ENCODE data around the gene GLOD4. TPM values are rescaled to one million over a fixed set of nuclear protein-coding genes. Genes with fewer than 3 reads are reported as not detected.
"Not testable (repeated sequence)": the region's sequence is repeated elsewhere in the genome, so short reads cannot be mapped to it uniquely, and the experiment has no call there.

Gene GLOD4, protein sequence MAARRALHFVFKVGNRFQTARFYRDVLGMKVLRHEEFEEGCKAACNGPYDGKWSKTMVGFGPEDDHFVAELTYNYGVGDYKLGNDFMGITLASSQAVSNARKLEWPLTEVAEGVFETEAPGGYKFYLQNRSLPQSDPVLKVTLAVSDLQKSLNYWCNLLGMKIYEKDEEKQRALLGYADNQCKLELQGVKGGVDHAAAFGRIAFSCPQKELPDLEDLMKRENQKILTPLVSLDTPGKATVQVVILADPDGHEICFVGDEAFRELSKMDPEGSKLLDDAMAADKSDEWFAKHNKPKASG
- 86.7 and 113 TPM in 2 replicates for total RNA-seq

- DNase-seq (ENCODE audit: extremely low read depth, low read depth, low spot score): peak; percentile 44
Measured at GRCh38 chr17:781805-782731, at the start of gene GLOD4, which contains the start of gene MRM3. Gene GLOD4, minus strand, starts transcription at chr17:782280. Its CDS starts 25 bp downstream, at chr17:782255. Gene MRM3, plus strand, starts transcription at chr17:782353. Its CDS starts 26 bp downstream, at chr17:782379.

DNA sequence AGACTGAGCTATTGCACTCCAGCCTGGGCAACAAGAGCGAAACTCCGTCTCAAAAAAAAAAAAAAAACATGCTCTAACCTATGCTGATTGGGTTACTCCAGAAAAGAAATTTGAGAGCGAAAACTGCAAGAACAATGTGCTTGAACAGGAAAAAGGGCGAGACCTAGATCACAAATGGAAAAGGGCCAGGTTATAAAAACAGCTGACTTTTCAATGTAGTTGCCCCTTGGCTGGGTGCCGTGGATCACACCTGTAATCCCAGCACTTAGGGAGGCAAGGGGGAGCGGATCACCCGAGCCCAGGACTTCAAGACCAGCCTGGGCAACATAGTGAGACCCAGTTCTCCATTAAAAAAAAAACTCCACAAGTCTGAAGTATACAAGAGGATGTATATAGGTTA lies 48.9 kb upstream of the GLOD4 start:
- DNase-seq (ENCODE audit: extremely low read depth, low read depth, low spot score): no peak

GRCh38 chr17:830381-830780 lies 48.3 kb upstream of the GLOD4 start:
- DNase-seq (ENCODE audit: extremely low read depth, low read depth, low spot score): no peak

DNA sequence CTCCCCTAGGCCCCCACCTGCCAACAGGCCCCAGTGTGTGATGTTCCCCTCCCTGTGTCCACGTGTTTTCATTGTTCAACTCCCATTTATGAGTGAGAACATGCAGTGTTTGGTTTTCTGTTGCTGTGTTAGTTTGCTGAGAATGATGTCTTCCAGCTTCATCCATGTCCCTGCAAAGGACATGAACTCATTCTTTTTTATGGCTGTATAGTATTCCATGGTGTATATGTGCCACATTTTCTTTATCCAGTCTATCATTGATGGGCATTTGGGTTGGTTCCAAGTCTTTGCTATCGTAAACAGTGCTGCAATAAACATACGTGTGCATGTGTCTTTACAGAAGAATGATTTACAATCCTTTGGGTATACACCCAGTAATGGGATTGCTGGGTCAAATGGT lies 47.5 kb upstream of the GLOD4 start:
- not testable (repeated sequence) for DNase-seq (ENCODE audit: extremely low read depth, low read depth, low spot score)

GRCh38 chr17:828761-829160 lies 46.7 kb upstream of the GLOD4 start:
- no peak for DNase-seq (ENCODE audit: extremely low read depth, low read depth, low spot score)

DNA sequence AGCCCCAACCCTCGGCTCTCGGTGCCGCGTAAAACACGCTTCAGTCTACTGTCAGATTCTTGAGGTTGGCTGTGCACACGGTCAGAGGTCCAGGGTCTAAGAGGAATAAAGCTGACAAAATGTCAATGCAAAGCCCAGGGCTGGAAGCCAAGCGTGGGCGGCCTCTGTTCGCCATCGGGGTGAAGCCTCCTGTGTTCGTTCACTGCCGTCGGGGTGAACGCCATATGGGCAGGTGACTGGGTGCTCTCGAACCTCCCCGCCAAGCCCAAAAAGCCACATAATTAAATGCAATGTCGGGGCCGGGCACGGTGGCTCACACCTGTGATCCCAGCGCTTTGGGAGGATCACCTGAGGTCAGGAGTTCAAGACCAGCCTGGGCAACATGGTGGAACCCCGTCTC lies 44.7 kb upstream of the GLOD4 start:
- DNase-seq (ENCODE audit: extremely low read depth, low read depth, low spot score): no peak

DNA sequence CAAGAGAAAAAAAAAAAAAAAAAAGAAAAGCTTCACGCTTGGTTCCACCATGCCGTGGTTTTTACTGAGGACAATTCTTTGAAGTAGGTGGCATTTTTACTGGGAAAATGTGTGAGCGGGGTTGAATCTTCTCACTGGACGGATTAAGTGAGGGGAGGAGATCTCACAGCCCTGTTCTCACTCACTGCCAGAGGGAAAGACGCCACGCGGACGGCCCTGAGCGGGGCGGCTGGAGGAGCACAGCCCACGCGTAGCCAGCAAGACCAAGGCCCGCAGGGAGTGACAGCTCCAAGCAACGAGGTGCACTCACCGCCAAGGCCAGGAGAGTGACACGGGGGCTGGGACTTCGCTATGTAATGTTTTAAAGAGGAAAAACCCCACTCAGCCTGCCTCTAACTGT lies 43.1 kb upstream of the GLOD4 start:
- DNase-seq (ENCODE audit: extremely low read depth, low read depth, low spot score): no peak

GRCh38 chr17:824378-824777 lies 42.3 kb upstream of the GLOD4 start:
- no peak for DNase-seq (ENCODE audit: extremely low read depth, low read depth, low spot score)

DNA sequence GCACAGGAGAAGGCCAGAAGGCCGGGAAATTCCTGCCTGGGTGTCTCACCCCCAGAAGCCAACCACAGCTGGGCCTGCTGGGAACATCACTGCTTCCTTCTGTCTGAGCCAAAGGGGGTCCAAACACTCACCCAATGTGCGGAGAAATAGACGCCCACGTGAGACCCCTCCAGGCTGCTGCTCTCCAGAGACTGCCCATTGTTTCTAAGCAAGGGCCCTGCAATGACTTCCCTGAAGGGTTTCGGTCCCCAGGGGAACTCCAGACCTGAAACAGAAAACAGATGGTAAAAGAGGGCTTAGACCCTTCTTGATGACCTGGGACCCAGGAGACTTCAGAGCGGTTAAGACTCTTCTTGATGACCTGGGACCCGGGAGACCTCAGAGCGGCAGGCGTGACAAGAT lies 41.4 kb upstream of the GLOD4 start:
- DNase-seq (ENCODE audit: extremely low read depth, low read depth, low spot score): no peak

- DNase-seq (ENCODE audit: extremely low read depth, low read depth, low spot score): no peak
Measured at GRCh38 chr17:819251-819650, 37.2 kb upstream of the GLOD4 start.

DNA sequence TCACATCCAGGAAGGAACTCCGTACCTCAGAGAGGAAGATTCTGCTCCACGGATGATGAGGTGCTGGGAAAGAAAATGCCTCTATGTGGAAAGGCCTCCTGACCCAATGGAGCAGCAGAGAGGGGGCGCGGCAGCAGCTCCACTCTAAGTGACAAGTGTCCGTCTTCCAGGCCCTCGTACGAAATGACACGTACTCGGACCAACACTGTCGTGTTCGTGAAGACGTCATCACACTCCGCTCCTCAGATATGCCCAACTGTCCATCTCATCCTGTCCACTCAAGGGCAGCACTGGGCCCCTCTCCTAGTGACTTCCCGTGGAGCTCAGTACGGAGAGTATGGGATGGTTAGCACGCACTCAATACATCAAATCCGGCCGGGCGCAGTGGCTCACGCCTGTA lies 32.3 kb upstream of the GLOD4 start:
- no peak for DNase-seq (ENCODE audit: extremely low read depth, low read depth, low spot score)

DNA sequence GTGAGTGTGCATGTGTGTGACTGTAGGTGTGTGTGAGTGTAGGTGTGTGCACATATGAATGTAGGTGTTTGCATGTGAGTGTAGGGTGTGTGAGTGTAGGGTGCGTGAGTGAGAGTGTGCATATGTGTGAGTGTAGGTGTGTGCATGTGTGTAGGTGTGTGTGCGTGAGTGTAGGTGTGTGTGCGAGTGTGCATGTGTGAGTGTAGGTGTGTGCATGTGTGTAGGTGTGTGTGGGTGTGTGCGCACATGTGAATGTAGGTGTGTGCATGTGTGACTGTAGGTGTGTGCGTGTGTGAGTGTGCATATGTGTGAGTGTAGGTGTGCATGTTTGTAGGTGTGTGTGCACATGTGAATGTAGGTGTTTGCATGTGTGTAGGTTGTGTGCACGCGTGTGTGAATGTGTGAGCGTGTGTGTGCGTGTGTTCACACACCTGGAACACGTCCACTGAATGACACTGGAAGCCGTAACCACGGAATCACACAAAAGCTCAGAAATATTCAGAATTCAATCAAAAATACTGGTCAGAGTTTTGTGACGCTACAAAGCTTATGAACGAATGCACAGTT lies 30.6 kb upstream of the GLOD4 start:
- no peak for DNase-seq (ENCODE audit: extremely low read depth, low read depth, low spot score)

DNA sequence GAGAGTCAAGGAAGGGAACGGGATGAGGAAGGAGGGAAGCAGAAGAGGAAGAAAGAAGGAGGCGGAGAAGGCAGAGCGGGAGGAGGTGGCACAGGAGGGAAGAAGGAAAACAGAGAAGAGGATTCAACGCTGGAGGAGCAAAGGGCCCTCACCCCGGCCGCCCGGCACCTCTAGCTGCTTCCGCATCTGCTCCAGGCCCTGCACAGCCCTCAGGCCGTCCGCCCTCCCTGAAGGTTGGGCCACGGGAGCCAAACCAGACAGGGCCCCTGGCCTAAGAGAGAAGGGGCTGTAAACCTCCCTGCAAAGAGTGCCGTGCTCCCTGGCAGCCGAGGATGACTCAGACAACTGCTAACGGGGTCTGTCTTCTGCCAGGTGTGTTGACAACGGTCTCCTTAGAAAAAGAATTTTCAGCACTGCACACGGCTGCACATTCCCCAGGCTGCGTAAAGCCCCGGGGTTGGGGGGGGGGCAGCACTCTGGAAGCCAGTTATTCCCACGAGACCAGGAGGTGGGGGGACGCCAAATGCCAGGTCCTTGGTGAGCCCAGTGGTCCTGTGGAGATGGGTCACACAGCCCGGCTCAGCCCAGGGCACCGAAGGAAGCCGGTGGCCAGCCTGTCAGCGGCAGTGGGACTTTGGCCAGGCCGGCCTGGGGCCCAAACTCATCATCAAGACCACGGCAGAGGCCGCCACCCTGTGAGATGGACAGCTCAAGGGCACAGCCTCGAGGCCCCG lies 29.1 kb upstream of the GLOD4 start:
- no peak for DNase-seq (ENCODE audit: extremely low read depth, low read depth, low spot score)

GRCh38 chr17:807523-808294 lies 25.6 kb upstream of the GLOD4 start:
- no peak for DNase-seq (ENCODE audit: extremely low read depth, low read depth, low spot score)

GRCh38 chr17:806781-807522 lies 24.9 kb upstream of the GLOD4 start:
- no peak for DNase-seq (ENCODE audit: extremely low read depth, low read depth, low spot score)

GRCh38 chr17:806346-806745 lies 24.3 kb upstream of the GLOD4 start:
- no peak for DNase-seq (ENCODE audit: extremely low read depth, low read depth, low spot score)

- DNase-seq (ENCODE audit: extremely low read depth, low read depth, low spot score): not testable (repeated sequence)
Measured at GRCh38 chr17:805886-806285, 23.8 kb upstream of the GLOD4 start.

GRCh38 chr17:804541-805435 lies 22.7 kb upstream of the GLOD4 start:
- DNase-seq (ENCODE audit: extremely low read depth, low read depth, low spot score): no peak
